PC-9 (cell line): ENCODE data around the gene CILP2. TPM values are rescaled to one million over a fixed set of nuclear protein-coding genes. Genes with fewer than 3 reads are reported as not detected.

Experiments used
- BruUV-seq: library from RNA; stranded (reverse); fragments of 400-500 nt; replicated peaks from 2 replicates; lab custom pipeline; 2021; lab: Mats Ljungman, UMichigan
- CTCF ChIA-PET: fragments of 300-600 bp; sonication (Branson Sonifier 250); formaldehyde crosslinking; loops from one replicate; lab custom pipeline; 2022; ENCODE audit warnings: antibody characterized with exemption; lab: Charles Lee
- POLR2A ChIA-PET: fragments of 300-600 bp; sonication (Branson Sonifier 250); formaldehyde crosslinking; loops from one replicate; lab custom pipeline; 2022; ENCODE audit warnings: antibody characterized with exemption; ENCODE audit not compliant: unreplicated experiment; lab: Charles Lee
- DNase-seq, 2 experiments: peaks; one replicate each; pipeline versions ENCODE4 v3.0.0 to v3.0.0-alpha.2; 2015 to 2022; ENCODE audit warnings: mixed read lengths in 1 of 2
- H2AFZ ChIP-seq: fragments of 200-600 bp; sonication (generic); 2 replicates; pipeline ENCODE4 v1.8.1; 2017; ENCODE audit warnings: antibody characterized with exemption
- H3F3A ChIP-seq: fragments of 200-600 bp; sonication (generic); 2 replicates; pipeline ENCODE4 v1.8.1; 2017; ENCODE audit warnings: antibody characterized with exemption, mild to moderate bottlenecking, low read depth; ENCODE audit not compliant: insufficient read depth
- H3K27ac ChIP-seq: fragments of 200-600 bp; sonication (generic); 2 replicates; pipeline ENCODE4 v1.6.1; 2016; ENCODE audit warnings: mixed run types
- H3K27me3 ChIP-seq: fragments of 200-600 bp; sonication (generic); 2 replicates; pipeline ENCODE4 v1.6.1; 2016; ENCODE audit warnings: low read depth, mixed run types; ENCODE audit not compliant: insufficient read depth
- H3K36me3 ChIP-seq: fragments of 200-600 bp; sonication (generic); 2 replicates; pipeline ENCODE4 v1.6.1; 2016; ENCODE audit warnings: low read depth, mixed run types
- H3K4me1 ChIP-seq: fragments of 200-600 bp; sonication (generic); replicated peaks from 2 replicates; pipeline ENCODE4 v1.6.1; 2016; ENCODE audit warnings: mixed run types; ENCODE audit not compliant: insufficient read depth
- H3K4me2 ChIP-seq: fragments of 200-600 bp; sonication (generic); 2 replicates; pipeline ENCODE4 v1.6.1; 2017; ENCODE audit warnings: mixed run types
- H3K4me3 ChIP-seq: fragments of 200-600 bp; sonication (generic); 2 replicates; pipeline ENCODE4 v1.6.1; 2016; ENCODE audit warnings: mixed run types
- H3K79me2 ChIP-seq: fragments of 200-600 bp; sonication (generic); 2 replicates; pipeline ENCODE4 v1.6.1; 2017; ENCODE audit warnings: low read depth, mixed run types
- H3K9me2 ChIP-seq: fragments of 200-600 bp; sonication (generic); 2 replicates; pipeline ENCODE4 v1.8.1; 2017; ENCODE audit warnings: mild to moderate bottlenecking; ENCODE audit not compliant: insufficient read depth
- H3K9me3 ChIP-seq: fragments of 200-600 bp; sonication (generic); 2 replicates; pipeline ENCODE4 v1.8.1; 2016; ENCODE audit warnings: low read depth; ENCODE audit not compliant: insufficient read depth
- H4K20me1 ChIP-seq: fragments of 200-600 bp; sonication (generic); 2 replicates; pipeline ENCODE4 v1.8.1; 2017; ENCODE audit not compliant: insufficient read depth
- CTCF ChIP-seq: fragments of 200-600 bp; sonication (generic); conservative IDR thresholded peaks from 2 replicates; pipeline ENCODE4 v1.6.1; 2017; ENCODE audit warnings: mixed run types, antibody characterized with exemption, mild to moderate bottlenecking, moderate library complexity
- EZH2 ChIP-seq: fragments of 200-600 bp; sonication (generic); IDR thresholded peaks from 2 replicates; pipeline ENCODE4 v1.8.0; 2017; ENCODE audit warnings: antibody characterized with exemption, low read depth
- intact Hi-C: fragments of 100-400 bp; cut with micrococcal nuclease; formaldehyde crosslinking; loops from one replicate; pipeline ENCODE4 v1.10.0; 2022; ENCODE audit not compliant: unreplicated experiment
- total RNA-seq: library from RNA; stranded (reverse); gene quantifications from 2 replicates; pipeline ENCODE4 v1.2.3, GENCODE V29; 2021

Gene CILP2
- total RNA-seq, 1 experiment from 2014 or later, result 1.1 TPM

- 0 out of 2 replicates have a peak overlapping the region, but pooled peaks have one; percentile 31 for H3K4me2 ChIP-seq
- no peaks in the 10 kb centered on the region for H3K27me3 ChIP-seq
- no peaks in the 10 kb centered on the region for H3K9me3 ChIP-seq
- ChIA-PET CTCF (interaction anchor here (0.6 to 1.9 kb wide), 3 partner anchors 20 to 43 kb away, joined by 4 to 19 read pairs (median 9); no protein-coding TSS in a partner anchor), POLR2A (no interaction called here)
- intact Hi-C loops, result loop anchor here (1.0 to 10.0 kb wide), 3 partner anchors 110 to 744 kb away; partner anchors contain the start of gene GMIP
- H3K79me2 ChIP-seq, result no peaks in the 10 kb centered on the region
- TF ChIP-seq CTCF (no peak), EZH2 (no peak)
- H3K4me3 ChIP-seq, result no peak overlapping the region
- no peaks in the 10 kb centered on the region for H3K4me1 ChIP-seq
- H3K27ac ChIP-seq, result no peak overlapping the region
- H3F3A ChIP-seq, result peaks cover 47% of the 10 kb centered on the region
- no peaks in the 10 kb centered on the region for H3K36me3 ChIP-seq
- no peaks in the 10 kb centered on the region for H3K9me2 ChIP-seq
- no peak overlapping the region for H2AFZ ChIP-seq
- no TSS peak for BruUV-seq
- no peak for DNase-seq
- peaks cover 5% of the 10 kb centered on the region; the same call in 1 of the 2 replicates for H4K20me1 ChIP-seq
Observed at GRCh38 chr19:19532806-19533701, 5.0 kb upstream of the CILP2 start.

DNA sequence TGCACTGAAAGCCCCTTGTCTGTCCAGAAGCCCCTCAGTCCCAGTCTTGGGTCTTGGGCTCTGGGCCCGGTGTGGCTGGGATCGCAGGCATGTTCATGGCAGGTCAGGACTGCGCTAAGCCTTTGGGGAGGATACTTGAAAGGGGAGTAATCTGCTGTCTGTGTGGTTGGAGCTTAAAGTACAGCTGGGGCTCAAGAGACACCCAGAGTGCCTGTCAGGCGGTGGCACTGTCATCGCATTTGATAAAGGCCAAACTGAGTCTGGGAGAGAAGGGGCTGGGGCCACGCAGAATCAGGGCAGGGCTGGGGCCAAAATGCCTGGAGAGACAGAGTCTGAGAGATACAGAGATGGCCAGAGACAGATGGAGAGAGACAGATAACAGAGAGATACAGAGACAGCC lies 4.2 kb upstream of the CILP2 start:
- Histone ChIP-seq H3K4me1 (no peaks in the 10 kb centered on the region), H3F3A (peaks cover 51% of the 10 kb centered on the region), H3K27me3 (no peaks in the 10 kb centered on the region), H3K36me3 (no peaks in the 10 kb centered on the region), H3K4me2 (no peak overlapping the region), H3K4me3 (no peak overlapping the region), H2AFZ (no peak overlapping the region), H3K79me2 (no peaks in the 10 kb centered on the region), H3K9me2 (no peaks in the 10 kb centered on the region), H3K27ac (no peak overlapping the region), H4K20me1 (peaks cover 5% of the 10 kb centered on the region; the same call in 1 of the 2 replicates), H3K9me3 (no peaks in the 10 kb centered on the region)
- DNase-seq, result no peak
- CTCF ChIA-PET, result no interaction called here
- POLR2A ChIA-PET, result no interaction called here
- TF ChIP-seq CTCF (no peak), EZH2 (no peak)
- intact Hi-C loops, result loop anchor here (5.0 to 10.0 kb wide), 2 partner anchors 241 to 743 kb away; no protein-coding TSS in a partner anchor
- BruUV-seq, result TSS peak; percentile 12

- Histone ChIP-seq H2AFZ (no peak overlapping the region), H3K36me3 (no peaks in the 10 kb centered on the region), H4K20me1 (peaks cover 5% of the 10 kb centered on the region; the same call in 1 of the 2 replicates), H3K27me3 (no peaks in the 10 kb centered on the region), H3K9me3 (no peaks in the 10 kb centered on the region), H3K4me2 (no peak overlapping the region), H3K27ac (no peak overlapping the region), H3K4me3 (no peak overlapping the region), H3K4me1 (no peaks in the 10 kb centered on the region), H3K79me2 (no peaks in the 10 kb centered on the region), H3K9me2 (no peaks in the 10 kb centered on the region), H3F3A (peaks cover 57% of the 10 kb centered on the region)
- POLR2A ChIA-PET, result no interaction called here
- intact Hi-C loops, result loop anchor here (5.0 to 10.0 kb wide), 2 partner anchors 240 to 743 kb away; no protein-coding TSS in a partner anchor
- TF ChIP-seq EZH2 (no peak), CTCF (no peak)
- no peak for DNase-seq
- CTCF ChIA-PET, result no interaction called here
- BruUV-seq, result no TSS peak
Observed at GRCh38 chr19:19534556-19535265, 3.4 kb upstream of the CILP2 start.
